NK-92 treated with Interleukin-12 subunit alpha and Interleukin-12 subunit beta, amount 100 ng/mL, for 24 hours (cell line): ENCODE results near the gene NCSTN.

Experiments used
- DNase-seq: peaks from one replicate; lab custom pipeline; 2025; lab: John Stamatoyannopoulos, UW

NCSTN gene

DNA sequence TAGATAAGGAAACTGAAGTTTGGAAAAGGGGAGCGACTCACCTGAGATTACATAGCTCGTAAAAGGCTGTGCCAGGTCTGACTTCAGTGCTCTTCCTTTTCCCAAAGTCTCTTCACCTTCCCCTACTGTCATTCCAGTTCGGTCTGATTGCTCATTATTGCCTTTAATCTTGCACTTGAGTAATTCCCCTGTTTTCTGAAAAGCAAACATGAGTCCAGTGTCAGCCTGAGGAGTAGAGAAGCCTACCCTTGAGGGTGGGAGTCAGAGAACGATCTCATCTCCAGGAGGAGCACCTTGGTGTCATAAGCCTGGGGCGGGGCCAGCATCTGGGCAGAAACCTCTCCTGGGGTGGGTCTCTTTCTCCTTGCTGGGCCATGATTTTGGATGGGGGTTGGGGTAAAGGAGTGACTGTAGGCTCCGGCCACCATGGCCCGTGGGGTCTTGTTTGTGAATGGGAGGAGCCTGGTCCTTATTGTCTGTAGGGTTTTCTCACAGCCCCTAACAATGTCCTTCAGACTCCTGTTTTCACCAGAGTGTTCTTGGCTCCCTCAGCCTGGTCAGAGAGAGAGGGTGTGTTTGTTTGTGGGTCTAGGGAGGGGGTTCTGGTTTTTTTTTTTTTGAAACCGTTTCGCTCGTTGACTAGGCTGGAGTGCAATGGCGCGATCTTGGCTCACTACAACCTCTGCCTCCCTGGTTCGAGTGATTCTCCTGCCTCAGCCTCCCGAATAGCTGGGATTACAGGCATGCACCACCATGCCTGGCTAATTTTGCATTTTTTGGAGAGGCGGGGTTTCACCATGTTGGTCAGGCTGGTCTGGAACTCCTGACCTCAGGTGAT lies 63.2 kb downstream of the NCSTN start:
- DNase-seq = no peak

GRCh38 chr1:160407839-160408801 lies 64.9 kb downstream of the NCSTN start:
- no peak for DNase-seq
